H9 (cell line): ENCODE results near the gene B3GALNT2. TPM values are rescaled to one million over a fixed set of nuclear protein-coding genes. Genes with fewer than 3 reads are reported as not detected.

Experiments used
- DNase-seq: peaks from one replicate; pipeline ENCODE4 v3.0.0-alpha.2; 2017
- H2AFZ ChIP-seq: one replicate; pipeline ENCODE4 v1.6.1; 2013; ENCODE audit warnings: mild to moderate bottlenecking, low read length, control low read depth, moderate library complexity
- H2AK5ac ChIP-seq: 2 replicates; pipeline ENCODE4 v1.6.1; 2013; ENCODE audit warnings: low read length, control low read depth, mixed read lengths; ENCODE audit not compliant: insufficient read length
- H2BK120ac ChIP-seq: one replicate; pipeline ENCODE4 v1.6.1; 2013; ENCODE audit warnings: low read depth, mild to moderate bottlenecking, low read length, control low read depth, inconsistent platforms; ENCODE audit not compliant: poor library complexity, severe bottlenecking
- H2BK12ac ChIP-seq: 2 replicates; pipeline ENCODE4 v1.6.1; 2013; ENCODE audit warnings: low read length, control low read depth, mixed read lengths, low read depth; ENCODE audit not compliant: insufficient read length
- H2BK15ac ChIP-seq: 2 replicates; pipeline ENCODE4 v1.6.1; 2013; ENCODE audit warnings: low read depth, low read length, control low read depth
- H2BK20ac ChIP-seq: one replicate; pipeline ENCODE4 v1.6.1; 2013; ENCODE audit warnings: low read depth, mild to moderate bottlenecking, low read length, control low read depth, inconsistent platforms; ENCODE audit not compliant: poor library complexity, severe bottlenecking
- H2BK5ac ChIP-seq: 2 replicates; pipeline ENCODE4 v1.6.1; 2013; ENCODE audit warnings: low read length, control low read depth, mixed read lengths; ENCODE audit not compliant: insufficient read length
- H3K14ac ChIP-seq: 2 replicates; pipeline ENCODE4 v1.6.1; 2013; ENCODE audit warnings: low read length, control low read depth; ENCODE audit not compliant: insufficient read depth
- H3K18ac ChIP-seq: 2 replicates; pipeline ENCODE4 v1.6.1; 2013; ENCODE audit warnings: low read depth, mild to moderate bottlenecking, mixed read lengths, low read length, control low read depth; ENCODE audit not compliant: insufficient read length
- H3K23ac ChIP-seq: 2 replicates; pipeline ENCODE4 v1.6.1; 2013; ENCODE audit warnings: low read length, control low read depth, mixed read lengths, low read depth; ENCODE audit not compliant: insufficient read length
- H3K23me2 ChIP-seq: 2 replicates; pipeline ENCODE4 v1.6.1; 2013; ENCODE audit warnings: low read depth, mild to moderate bottlenecking, mixed read lengths, low read length, control low read depth; ENCODE audit not compliant: insufficient read length, poor library complexity, severe bottlenecking
- H3K27ac ChIP-seq: 2 replicates; pipeline ENCODE4 v1.5.1; 2013; ENCODE audit warnings: low read length, control low read depth, mixed read lengths, low read depth; ENCODE audit not compliant: insufficient read length
- H3K27me3 ChIP-seq: 2 replicates; pipeline ENCODE4 v1.6.1; 2013; ENCODE audit warnings: low read length, control low read depth, inconsistent platforms; ENCODE audit not compliant: insufficient read depth
- H3K4ac ChIP-seq: 2 replicates; pipeline ENCODE4 v1.6.1; 2013; ENCODE audit warnings: low read depth, mild to moderate bottlenecking, control low read depth, inconsistent platforms, low read length, moderate library complexity
- H3K4me1 ChIP-seq: 2 replicates; pipeline ENCODE4 v1.6.1; 2013; ENCODE audit warnings: low read length, control low read depth, inconsistent platforms; ENCODE audit not compliant: insufficient read depth
- H3K4me2 ChIP-seq: 2 replicates; pipeline ENCODE4 v1.6.1; 2013; ENCODE audit warnings: low read length, control low read depth, mixed read lengths; ENCODE audit not compliant: insufficient read length, insufficient read depth
- H3K56ac ChIP-seq: 2 replicates; pipeline ENCODE4 v1.6.1; 2013; ENCODE audit warnings: low read depth, mild to moderate bottlenecking, mixed read lengths, low read length, control low read depth; ENCODE audit not compliant: insufficient read length
- H3K79me1 ChIP-seq: 2 replicates; pipeline ENCODE4 v1.6.1; 2013; ENCODE audit warnings: low read depth, mild to moderate bottlenecking, moderate library complexity, low read length, control low read depth, inconsistent platforms; ENCODE audit not compliant: insufficient read depth, poor library complexity, severe bottlenecking
- H3K79me2 ChIP-seq: 2 replicates; pipeline ENCODE4 v1.6.1; 2013; ENCODE audit warnings: low read length, control low read depth, inconsistent platforms; ENCODE audit not compliant: insufficient read depth
- H3K9ac ChIP-seq: 2 replicates; pipeline ENCODE4 v1.6.1; 2013; ENCODE audit warnings: low read length, control low read depth, mixed read lengths; ENCODE audit not compliant: insufficient read length; ENCODE audit errors: extremely low read depth
- H3K9me3 ChIP-seq: one replicate; pipeline ENCODE4 v1.6.1; 2013; ENCODE audit warnings: low read depth, low read length, inconsistent platforms; ENCODE audit not compliant: control insufficient read depth
- H3T11ph ChIP-seq: one replicate; pipeline ENCODE4 v1.6.1; 2013; ENCODE audit warnings: mild to moderate bottlenecking, low read length, control low read depth, inconsistent platforms
- H4K20me1 ChIP-seq: one replicate; pipeline ENCODE4 v1.6.1; 2013; ENCODE audit not compliant: control insufficient read depth, insufficient read length, insufficient read depth
- H4K5ac ChIP-seq: 2 replicates; pipeline ENCODE4 v1.6.1; 2013; ENCODE audit warnings: low read depth, mild to moderate bottlenecking, mixed read lengths, low read length, control low read depth; ENCODE audit not compliant: insufficient read length
- H4K8ac ChIP-seq: replicated peaks from 2 replicates; pipeline ENCODE4 v1.6.1; 2013; ENCODE audit warnings: low read length, control low read depth, mixed read lengths, low read depth; ENCODE audit not compliant: insufficient read length
- H4K91ac ChIP-seq: 2 replicates; pipeline ENCODE4 v1.6.1; 2013; ENCODE audit warnings: low read depth, mild to moderate bottlenecking, moderate library complexity, mixed read lengths, low read length, control low read depth; ENCODE audit not compliant: insufficient read length
- H3K27ac Mint-ChIP-seq, 3 experiments: 2 replicates in 2 of 3; 3 replicates in 1 of 3; pipeline ENCODE4 v1.8.0; 2020 to 2021; ENCODE audit warnings: mixed read lengths in 3 of 3, mild to moderate bottlenecking in 1 of 3, moderate library complexity in 1 of 3
- H3K27me3 Mint-ChIP-seq: 2 replicates; pipeline ENCODE4 v1.8.0; 2021; ENCODE audit warnings: low read depth, mild to moderate bottlenecking, moderate library complexity, mixed read lengths
- H3K36me3 Mint-ChIP-seq, 3 experiments: 2 replicates in 2 of 3; 3 replicates in 1 of 3; pipeline ENCODE4 v1.8.0; 2020 to 2021; ENCODE audit warnings: low read depth in 3 of 3, mixed read lengths in 3 of 3; ENCODE audit not compliant: insufficient read depth in 1 of 3
- H3K4me1 Mint-ChIP-seq, 2 experiments: 2 replicates each; pipeline ENCODE4 v1.8.0; 2020; ENCODE audit warnings: mixed read lengths in 2 of 2
- H3K4me3 Mint-ChIP-seq, 2 experiments: 2 replicates in 1 of 2; 3 replicates in 1 of 2; pipeline ENCODE4 v1.8.0; 2020 to 2021; ENCODE audit warnings: mild to moderate bottlenecking in 2 of 2, mixed read lengths in 2 of 2, moderate library complexity in 1 of 2
- H3K9me3 Mint-ChIP-seq, 2 experiments: 2 replicates in 1 of 2; 3 replicates in 1 of 2; pipeline ENCODE4 v1.8.0; 2020; ENCODE audit warnings: mild to moderate bottlenecking in 2 of 2, mixed read lengths in 2 of 2, moderate library complexity in 1 of 2
- WGBS: extraction: QIAGEN DNeasy Blood & Tissue Kit; methylation state at CpG from one replicate; pipeline ENCODE4 v1.1.7; 2013; ENCODE audit warnings: missing lambda C conversion rate, low lambda C conversion rate, mixed read lengths; ENCODE audit not compliant: insufficient read length; ENCODE audit errors: extremely low coverage; 5-methylcytosine and 5-hydroxymethylcytosine counted together
- total RNA-seq: library from RNA; stranded (reverse); gene quantifications from 2 replicates; pipeline ENCODE4 v1.2.1, GENCODE V29; 2021
- TF ChIP-seq, protein P1 (sequence below): fragments of 200-600 bp; sonication (generic); conservative IDR thresholded peaks from 3 replicates; pipeline ENCODE4 v1.8.0; 2021; ENCODE audit warnings: antibody characterized with exemption, mild to moderate bottlenecking

B3GALNT2 gene
- total RNA-seq, 1 experiment from 2014 or later: 27.8 TPM

DNA sequence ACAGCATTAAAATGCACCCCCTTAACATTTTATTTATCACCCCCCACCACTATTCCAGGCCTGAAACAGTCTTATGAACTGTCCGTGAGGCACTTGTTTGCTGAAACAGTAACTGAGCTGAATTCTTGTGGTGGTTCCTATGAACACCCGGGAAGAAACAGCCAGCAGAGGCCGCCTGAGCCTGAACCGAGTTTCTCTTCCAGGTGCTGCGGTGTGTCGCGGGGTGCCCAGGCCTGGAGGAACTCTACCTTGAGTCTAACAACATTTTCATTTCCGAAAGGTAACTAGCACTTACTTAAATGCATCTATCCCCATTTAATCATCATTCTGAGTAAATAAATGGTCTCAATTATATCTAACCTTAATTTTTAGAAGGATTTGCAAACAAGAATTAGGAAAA lies 70.3 kb downstream of the B3GALNT2 start:
- no peak overlapping the region for H2BK15ac ChIP-seq
- no peak overlapping the region for H2BK20ac ChIP-seq
- no peak overlapping the region for H3T11ph ChIP-seq
- no peak overlapping the region for H3K27ac ChIP-seq
- H3K4me1 Mint-ChIP-seq: no peaks in the 10 kb centered on the region
- no peak overlapping the region for H4K91ac ChIP-seq
- no peak overlapping the region for H2BK5ac ChIP-seq
- TF ChIP-seq, protein P1, sequence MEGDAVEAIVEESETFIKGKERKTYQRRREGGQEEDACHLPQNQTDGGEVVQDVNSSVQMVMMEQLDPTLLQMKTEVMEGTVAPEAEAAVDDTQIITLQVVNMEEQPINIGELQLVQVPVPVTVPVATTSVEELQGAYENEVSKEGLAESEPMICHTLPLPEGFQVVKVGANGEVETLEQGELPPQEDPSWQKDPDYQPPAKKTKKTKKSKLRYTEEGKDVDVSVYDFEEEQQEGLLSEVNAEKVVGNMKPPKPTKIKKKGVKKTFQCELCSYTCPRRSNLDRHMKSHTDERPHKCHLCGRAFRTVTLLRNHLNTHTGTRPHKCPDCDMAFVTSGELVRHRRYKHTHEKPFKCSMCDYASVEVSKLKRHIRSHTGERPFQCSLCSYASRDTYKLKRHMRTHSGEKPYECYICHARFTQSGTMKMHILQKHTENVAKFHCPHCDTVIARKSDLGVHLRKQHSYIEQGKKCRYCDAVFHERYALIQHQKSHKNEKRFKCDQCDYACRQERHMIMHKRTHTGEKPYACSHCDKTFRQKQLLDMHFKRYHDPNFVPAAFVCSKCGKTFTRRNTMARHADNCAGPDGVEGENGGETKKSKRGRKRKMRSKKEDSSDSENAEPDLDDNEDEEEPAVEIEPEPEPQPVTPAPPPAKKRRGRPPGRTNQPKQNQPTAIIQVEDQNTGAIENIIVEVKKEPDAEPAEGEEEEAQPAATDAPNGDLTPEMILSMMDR: peak; percentile 35; the same call in 2 of the 3 replicates
- no peak overlapping the region for H3K4me2 ChIP-seq
- no peaks in the 10 kb centered on the region for H3K9me3 ChIP-seq
- no peak overlapping the region for H3K23ac ChIP-seq
- no peak overlapping the region for H2AFZ ChIP-seq
- no peak overlapping the region for H2BK12ac ChIP-seq
- no peaks in the 10 kb centered on the region for H3K23me2 ChIP-seq
- H4K20me1 ChIP-seq: no peaks in the 10 kb centered on the region
- H3K27ac Mint-ChIP-seq: peak overlapping the region in 2 of 3 experiments; percentile 26 to 57; a peak in 2 of 7 replicates
- no peak overlapping the region for H2BK120ac ChIP-seq
- no peak overlapping the region for H3K56ac ChIP-seq
- no peaks in the 10 kb centered on the region for H3K27me3 ChIP-seq
- H3K4me3 Mint-ChIP-seq: no peak overlapping the region
- H3K9ac ChIP-seq: no peak overlapping the region
- no peak overlapping the region for H4K8ac ChIP-seq
- no peaks in the 10 kb centered on the region for H3K27me3 Mint-ChIP-seq
- no peak overlapping the region for H3K14ac ChIP-seq
- no peak overlapping the region for H3K18ac ChIP-seq
- H3K79me2 ChIP-seq: no peaks in the 10 kb centered on the region
- peaks cover 25 to 45% (median 35%) of the 10 kb centered on the region in 3 experiments; a peak in 6 of 7 replicates for H3K36me3 Mint-ChIP-seq
- H3K79me1 ChIP-seq: no peaks in the 10 kb centered on the region
- H4K5ac ChIP-seq: no peak overlapping the region
- no peaks in the 10 kb centered on the region for H3K4me1 ChIP-seq
- H2AK5ac ChIP-seq: no peak overlapping the region
- no peak for DNase-seq
- no CpG with 5 or more reads among the region's 8 CpGs for WGBS
- H3K9me3 Mint-ChIP-seq: no peaks in the 10 kb centered on the region
- H3K4ac ChIP-seq: no peak overlapping the region
